Lower lobe of right lung (tissue), 2 donors: Measurements from ENCODE around the gene LPP. TPM values are rescaled to one million over a fixed set of nuclear protein-coding genes. Genes with fewer than 3 reads are reported as not detected.
A peak's percentile ranks its signal among the peaks of the same experiment; 100 is the strongest.

ENCODE experiments used
- ATAC-seq, 2 donors: fragments of 200-7000 bp; cut with Tn5 transposase; one replicate each; pipeline ENCODE4 v1.9.1; 2020 to 2022; ENCODE audit warnings: mild to moderate bottlenecking in 2 of 2, moderate library complexity in 2 of 2
- DNase-seq: peaks from one replicate; pipeline ENCODE4 v3.0.0-alpha.2; 2020
- H3K27ac ChIP-seq: fragments of 200-600 bp; one replicate; pipeline ENCODE4 v1.8.0; 2022
- H3K27me3 ChIP-seq: fragments of 200-600 bp; one replicate; pipeline ENCODE4 v1.8.0; 2022; ENCODE audit warnings: low read depth
- H3K36me3 ChIP-seq: fragments of 200-600 bp; one replicate; pipeline ENCODE4 v1.8.0; 2022; ENCODE audit warnings: mild to moderate bottlenecking
- H3K4me1 ChIP-seq: fragments of 200-600 bp; one replicate; pipeline ENCODE4 v1.8.0; 2022
- H3K4me3 ChIP-seq: fragments of 200-600 bp; one replicate; pipeline ENCODE4 v1.8.0; 2022; ENCODE audit warnings: mild to moderate bottlenecking
- H3K9me3 ChIP-seq: fragments of 200-600 bp; one replicate; pipeline ENCODE4 v1.8.0; 2022
- CTCF ChIP-seq: fragments of 200-600 bp; IDR thresholded peaks from one replicate; pipeline ENCODE4 v1.8.0; 2022; ENCODE audit warnings: antibody characterized with exemption, mild to moderate bottlenecking
- intact Hi-C: fragments of 100-400 bp; cut with DNase I; formaldehyde crosslinking; loops from one replicate; pipeline ENCODE4 v1.11.0; 2022
- total RNA-seq: library from RNA; stranded (reverse); fragmentation: NEBNext Ultra II Directional; extraction: Animal tissue kit (Norgen Biotek cat#: 25700); gene quantifications from one replicate; pipeline ENCODE4 v1.2.1, GENCODE V29; 2021
- donor health status: DM: no; HTN: yes; CAD: no; lungs with severe emphysema.

The LPP gene
- total RNA-seq, 1 donor from 2014 or later: 180 TPM

GRCh38 chr3:188169830-188170455 lies 16.0 kb downstream of the LPP start:
- ATAC-seq: no peak
- H3K4me1 ChIP-seq: peaks cover 34% of the 10 kb centered on the region

GRCh38 chr3:188170461-188171459 lies 16.8 kb downstream of the LPP start:
- Histone ChIP-seq H3K4me3 (no peak overlapping the region), H3K9me3 (no peaks in the 10 kb centered on the region), H3K27me3 (no peaks in the 10 kb centered on the region), H3K27ac (no peak overlapping the region), H3K36me3 (peaks cover 5% of the 10 kb centered on the region), H3K4me1 (peaks cover 41% of the 10 kb centered on the region)
- DNase-seq (no peak), ATAC-seq (peak in 1 of 2 donors; percentile 73)
- intact Hi-C loops: no loop called here
- no peak for TF ChIP-seq CTCF

More at GRCh38 chr3:188169830-188170455, 16.0 kb downstream of the LPP start:
- peaks cover 5% of the 10 kb centered on the region for H3K36me3 ChIP-seq
- H3K27ac ChIP-seq: no peak overlapping the region
- no peak overlapping the region for H3K4me3 ChIP-seq
- H3K9me3 ChIP-seq: no peaks in the 10 kb centered on the region
- intact Hi-C loops: no loop called here
- no peak for TF ChIP-seq CTCF
- DNase-seq: no peak
- H3K27me3 ChIP-seq: no peaks in the 10 kb centered on the region

GRCh38 chr3:188171682-188172467 lies 17.9 kb downstream of the LPP start:
- no peak overlapping the region for H3K27ac ChIP-seq

GRCh38 chr3:188174317-188175044 lies 20.5 kb downstream of the LPP start:
- Histone ChIP-seq H3K27ac (no peak overlapping the region), H3K9me3 (no peaks in the 10 kb centered on the region), H3K36me3 (peaks cover 5% of the 10 kb centered on the region), H3K4me3 (no peak overlapping the region), H3K4me1 (peaks cover 71% of the 10 kb centered on the region), H3K27me3 (no peaks in the 10 kb centered on the region)
- intact Hi-C loops: no loop called here
- DNase-seq (no peak), ATAC-seq (no peak)
- TF ChIP-seq CTCF: no peak

More at GRCh38 chr3:188171682-188172467, 17.9 kb downstream of the LPP start:
- Histone ChIP-seq H3K36me3 (peaks cover 5% of the 10 kb centered on the region), H3K4me3 (no peak overlapping the region), H3K9me3 (no peaks in the 10 kb centered on the region), H3K4me1 (peaks cover 48% of the 10 kb centered on the region), H3K27me3 (no peaks in the 10 kb centered on the region)
- intact Hi-C loops: no loop called here
- DNase-seq (no peak), ATAC-seq (peak in 1 of 2 donors; percentile 13)
- no peak for TF ChIP-seq CTCF

- Histone ChIP-seq H3K4me3 (no peak overlapping the region), H3K27me3 (no peaks in the 10 kb centered on the region), H3K4me1 (peaks cover 64% of the 10 kb centered on the region), H3K9me3 (no peaks in the 10 kb centered on the region), H3K36me3 (peaks cover 11% of the 10 kb centered on the region), H3K27ac (no peak overlapping the region)
- TF ChIP-seq CTCF: no peak
- DNase-seq (no peak), ATAC-seq (no peak)
- intact Hi-C loops: no loop called here
Observed at GRCh38 chr3:188176476-188176875, 22.5 kb downstream of the LPP start.
